Astrocyte of the spinal cord (primary cell): Measurements from ENCODE around the gene C1orf174.

Experiments
- DNase-seq: peaks from one replicate; pipeline ENCODE4 v3.0.0; 2011; ENCODE audit warnings: low read depth, low spot score
- H3K4me3 ChIP-seq: 2 replicates; pipeline ENCODE4 v1.5.1; 2011; ENCODE audit warnings: low read depth, mild to moderate bottlenecking, low read length, moderate library complexity
- in situ Hi-C: cut with HindIII; loops from 2 replicates; pipeline ENCODE4 v1.10.0; 2017; ENCODE audit warnings: low sequenced_read_pairs
- TF ChIP-seq, protein P1 (sequence below): IDR thresholded peaks from 2 replicates; pipeline ENCODE4 v1.5.1; 2012; ENCODE audit warnings: low read depth, mild to moderate bottlenecking, low read length, inconsistent platforms

Gene C1orf174

DNA sequence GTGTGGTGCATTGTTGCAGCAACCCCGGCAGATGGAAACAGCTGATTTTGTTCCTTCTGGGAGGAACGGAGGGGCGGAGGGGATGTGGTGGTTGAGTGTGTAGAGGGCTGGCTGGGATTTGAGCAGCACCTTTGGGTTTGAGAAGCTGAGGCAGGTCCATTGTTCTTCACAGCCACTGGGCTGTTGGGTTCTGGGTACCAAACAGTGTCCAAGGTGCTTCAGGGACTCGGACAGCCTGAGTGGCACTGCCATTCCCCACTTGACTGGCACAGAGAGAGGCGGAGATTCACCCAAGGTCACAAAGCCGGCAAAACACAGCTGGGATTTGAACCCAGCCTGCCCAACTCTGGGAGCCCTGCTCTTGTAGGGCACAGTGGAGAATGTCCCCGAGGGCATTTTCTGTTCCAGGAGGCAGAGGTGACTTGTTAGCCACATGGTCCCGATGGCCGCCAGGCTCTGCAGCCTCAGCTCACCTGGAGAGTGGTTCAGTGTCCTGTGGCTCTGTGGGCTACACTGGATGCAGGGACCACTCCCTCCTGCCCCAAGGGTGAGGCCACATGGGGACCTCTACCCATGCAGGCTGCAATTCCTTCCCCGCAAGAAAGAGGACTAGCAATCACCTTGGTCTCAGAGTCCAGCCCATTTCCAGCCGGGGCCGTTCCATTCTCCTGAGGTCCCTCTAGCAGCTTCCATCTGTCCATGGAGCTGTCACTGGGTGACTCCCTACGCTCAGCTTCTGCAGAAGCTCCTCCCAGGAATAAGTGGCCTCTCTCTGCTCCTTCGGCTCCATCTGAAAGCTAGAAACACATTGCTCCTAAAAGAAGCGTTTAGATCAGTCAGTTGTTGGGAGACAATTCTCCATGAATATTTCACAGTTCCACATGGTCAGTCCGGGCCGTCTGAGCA, 31.2 kb upstream of the C1orf174 start:
- no peak for DNase-seq
- in situ Hi-C loops: no loop called here
- H3K4me3 ChIP-seq: no peak overlapping the region
- TF ChIP-seq, protein P1, sequence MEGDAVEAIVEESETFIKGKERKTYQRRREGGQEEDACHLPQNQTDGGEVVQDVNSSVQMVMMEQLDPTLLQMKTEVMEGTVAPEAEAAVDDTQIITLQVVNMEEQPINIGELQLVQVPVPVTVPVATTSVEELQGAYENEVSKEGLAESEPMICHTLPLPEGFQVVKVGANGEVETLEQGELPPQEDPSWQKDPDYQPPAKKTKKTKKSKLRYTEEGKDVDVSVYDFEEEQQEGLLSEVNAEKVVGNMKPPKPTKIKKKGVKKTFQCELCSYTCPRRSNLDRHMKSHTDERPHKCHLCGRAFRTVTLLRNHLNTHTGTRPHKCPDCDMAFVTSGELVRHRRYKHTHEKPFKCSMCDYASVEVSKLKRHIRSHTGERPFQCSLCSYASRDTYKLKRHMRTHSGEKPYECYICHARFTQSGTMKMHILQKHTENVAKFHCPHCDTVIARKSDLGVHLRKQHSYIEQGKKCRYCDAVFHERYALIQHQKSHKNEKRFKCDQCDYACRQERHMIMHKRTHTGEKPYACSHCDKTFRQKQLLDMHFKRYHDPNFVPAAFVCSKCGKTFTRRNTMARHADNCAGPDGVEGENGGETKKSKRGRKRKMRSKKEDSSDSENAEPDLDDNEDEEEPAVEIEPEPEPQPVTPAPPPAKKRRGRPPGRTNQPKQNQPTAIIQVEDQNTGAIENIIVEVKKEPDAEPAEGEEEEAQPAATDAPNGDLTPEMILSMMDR: no peak

DNA sequence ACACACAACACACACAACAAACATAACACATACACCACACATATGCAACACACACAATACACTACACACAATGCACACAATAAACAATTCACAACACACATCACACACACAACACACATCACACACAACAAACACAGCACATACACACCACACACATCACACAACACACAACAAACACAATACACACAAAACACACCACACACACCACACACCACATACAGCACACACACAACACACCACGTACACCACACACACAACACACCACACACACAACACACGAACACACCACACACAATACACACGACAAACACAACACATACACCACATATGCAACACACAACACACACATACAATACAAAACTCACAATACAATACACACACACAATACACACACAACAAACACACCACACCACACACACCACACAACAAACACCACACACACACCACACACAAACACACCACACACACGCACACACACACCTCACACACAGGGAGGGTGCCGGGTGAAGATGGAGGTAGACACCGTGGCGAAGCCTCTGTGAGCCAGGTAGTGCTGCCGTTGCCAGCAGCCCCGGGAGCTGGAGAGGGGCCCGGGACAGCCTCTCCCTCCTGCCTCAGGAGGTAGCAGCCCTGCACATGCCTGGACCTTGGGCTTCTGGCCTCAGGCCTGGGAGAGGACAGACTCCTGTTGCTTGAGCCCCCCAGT, 30.4 kb upstream of the C1orf174 start:
- in situ Hi-C loops: no loop called here
- H3K4me3 ChIP-seq: no peak overlapping the region
- no peak for DNase-seq
- TF ChIP-seq, protein P1: no peak

DNA sequence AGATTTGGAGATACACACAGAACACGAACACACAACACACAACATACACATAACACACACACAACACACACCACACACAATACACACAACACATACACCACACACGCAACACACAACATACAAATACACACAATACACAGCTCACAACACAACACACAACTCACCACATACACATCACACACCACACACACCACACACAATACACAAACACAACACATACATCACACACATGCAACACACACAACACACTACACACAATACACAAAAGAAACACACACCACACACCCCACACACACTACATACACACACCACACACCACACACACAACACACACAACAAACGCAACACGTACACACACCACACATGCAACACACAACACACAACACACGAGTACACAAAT, 29.1 kb upstream of the C1orf174 start:
- in situ Hi-C loops: no loop called here
- TF ChIP-seq, protein P1: no peak
- no peak for DNase-seq
- no peak overlapping the region for H3K4me3 ChIP-seq

DNA sequence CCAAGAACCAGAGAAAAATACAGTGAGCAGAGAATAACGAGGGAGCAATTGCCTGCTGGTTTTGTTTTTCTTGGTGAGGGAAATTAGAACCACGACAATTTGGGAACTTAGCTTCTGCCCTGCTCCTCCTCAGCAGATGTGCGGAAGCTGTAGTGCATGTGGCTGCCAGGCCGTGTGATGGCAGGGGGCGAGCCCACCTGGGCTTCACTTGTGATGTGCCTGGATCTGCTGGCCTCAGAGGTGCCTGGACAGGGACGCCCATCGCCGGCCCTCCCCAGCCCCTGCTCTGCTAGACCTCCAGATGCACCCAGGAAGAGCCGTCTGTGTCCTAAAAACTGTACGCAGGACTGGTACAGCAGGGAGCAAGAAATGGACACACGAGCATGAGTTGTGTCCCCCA, 28.5 kb upstream of the C1orf174 start:
- no peak for DNase-seq
- no peak overlapping the region for H3K4me3 ChIP-seq
- in situ Hi-C loops: no loop called here
- TF ChIP-seq, protein P1: no peak

DNA sequence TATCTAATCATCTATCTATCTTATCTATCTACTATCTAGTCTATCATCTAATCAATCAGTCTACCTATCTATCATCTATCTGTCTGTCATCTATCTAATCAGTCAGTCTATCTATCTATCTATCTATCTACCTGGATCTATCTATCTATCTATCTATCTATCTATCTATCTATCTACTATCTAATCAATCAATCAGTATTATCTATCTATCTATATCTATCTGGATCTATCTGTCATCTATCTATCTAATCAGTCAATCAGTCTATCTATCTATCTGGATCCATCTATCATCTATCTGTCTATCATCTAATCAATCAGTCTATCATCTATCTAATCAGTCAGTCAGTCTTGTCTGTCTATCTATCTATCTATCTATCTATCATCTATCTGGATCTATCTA, 26.9 kb upstream of the C1orf174 start:
- no peak overlapping the region for H3K4me3 ChIP-seq
- in situ Hi-C loops: no loop called here
- TF ChIP-seq, protein P1: no peak
- no peak for DNase-seq

DNA sequence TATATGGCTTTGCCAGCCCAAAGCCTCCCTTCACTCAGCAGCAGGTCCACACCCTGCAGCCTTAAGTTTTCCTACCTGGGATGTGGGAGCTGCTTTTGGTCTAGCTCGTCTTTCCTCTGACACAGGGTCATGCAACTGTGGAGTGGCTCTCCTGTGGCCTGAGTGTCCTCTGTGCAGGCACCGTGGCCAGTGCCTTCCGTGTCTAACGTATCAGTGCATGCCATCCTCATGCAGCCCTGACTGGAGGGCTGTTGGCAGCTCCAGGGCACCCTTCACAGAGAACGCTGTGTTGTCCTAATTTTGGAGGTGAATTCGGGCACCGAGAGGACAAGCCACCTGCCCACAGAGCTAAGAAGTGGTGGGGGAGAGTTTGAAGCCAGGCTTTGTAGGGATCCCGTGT, 25.7 kb upstream of the C1orf174 start:
- DNase-seq: no peak
- TF ChIP-seq, protein P1: no peak
- in situ Hi-C loops: no loop called here
- H3K4me3 ChIP-seq: no peak overlapping the region
